Measurements from ENCODE around the gene GRID2. TPM values are rescaled to one million over a fixed set of nuclear protein-coding genes. Genes with fewer than 3 reads are reported as not detected.

GRID2 gene
- total and polyA plus RNA-seq, 4 donors, result under 0.01 to 0.02 TPM; not detected in 2

- H3K27me3 ChIP-seq (ENCODE audit: control insufficient read depth in 4 of 4, insufficient read depth in 4 of 4, low read length in 3 of 4), result no peaks in the 10 kb centered on the region
- 82% methylated on average over 1 of the region's 1 CpG for WGBS
Measured at GRCh38 chr4:93029769-93030168, 726.0 kb downstream of the GRID2 start.

GRCh38 chr4:93030670-93031069, 726.9 kb downstream of the GRID2 start:
- TF ChIP-seq HNF4A (conservative IDR thresholded peaks at IDR 0.05) (no peak), RXRA (IDR thresholded peaks at IDR 0.05) (no peak)
- no peak overlapping the region for H3K9ac ChIP-seq (ENCODE audit: low read depth in 1 of 2, low read length in 2 of 2)
- H3K27ac ChIP-seq (ENCODE audit: low read depth in 1 of 2, low read length in 2 of 2), result no peak overlapping the region
- peaks cover 0 to 3% (median 2%) of the 10 kb centered on the region in 4 donors for H3K4me1 ChIP-seq (ENCODE audit: control insufficient read depth in 4 of 4, insufficient read depth in 4 of 4, low read length in 3 of 4)
- H3K4me3 ChIP-seq (ENCODE audit: low read depth in 1 of 3, low read length in 3 of 3), result no peak overlapping the region
- WGBS, result 97% methylated on average over 3 of the region's 3 CpGs
- no peaks in the 10 kb centered on the region for H3K36me3 ChIP-seq (ENCODE audit: control insufficient read depth in 4 of 4, insufficient read depth in 3 of 4, low read depth in 1 of 4, low read length in 3 of 4)
- H3K27me3 ChIP-seq (ENCODE audit: control insufficient read depth in 4 of 4, insufficient read depth in 4 of 4, low read length in 3 of 4), result no peaks in the 10 kb centered on the region
- DNase-seq (ENCODE audit: low spot score), result no peak
- no peaks in the 10 kb centered on the region for H3K9me3 ChIP-seq (ENCODE audit: control insufficient read depth in 4 of 4, low read length in 3 of 4)

More at GRCh38 chr4:93029769-93030168, 726.0 kb downstream of the GRID2 start:
- Histone ChIP-seq H3K9ac (ENCODE audit: low read depth in 1 of 2, low read length in 2 of 2) (no peak overlapping the region), H3K4me3 (ENCODE audit: low read depth in 1 of 3, low read length in 3 of 3) (no peak overlapping the region), H3K36me3 (ENCODE audit: control insufficient read depth in 4 of 4, insufficient read depth in 3 of 4, low read depth in 1 of 4, low read length in 3 of 4) (no peaks in the 10 kb centered on the region), H3K27ac (ENCODE audit: low read depth in 1 of 2, low read length in 2 of 2) (no peak overlapping the region), H3K9me3 (ENCODE audit: control insufficient read depth in 4 of 4, low read length in 3 of 4) (no peaks in the 10 kb centered on the region), H3K4me1 (ENCODE audit: control insufficient read depth in 4 of 4, insufficient read depth in 4 of 4, low read length in 3 of 4) (peaks cover 0 to 3% (median 2%) of the 10 kb centered on the region in 4 donors)
- no peak for DNase-seq (ENCODE audit: low spot score)
- TF ChIP-seq ZBTB33 (IDR thresholded peaks at IDR 0.05) (no peak), GABPA (IDR thresholded peaks at IDR 0.05 in 1 of 2, conservative IDR thresholded peaks at IDR 0.05 in 1 of 2) (no peak), ATF3 (IDR thresholded peaks at IDR 0.05) (no peak), HNF4A (conservative IDR thresholded peaks at IDR 0.05) (no peak), FOXA2 (IDR thresholded peaks at IDR 0.05) (no peak), FOXA1 (IDR thresholded peaks at IDR 0.05) (no peak), TAF1 (conservative IDR thresholded peaks at IDR 0.05) (no peak), REST (IDR thresholded peaks at IDR 0.05) (no peak), HNF4G (IDR thresholded peaks at IDR 0.05) (no peak), MAX (IDR thresholded peaks at IDR 0.05) (no peak), RAD21 (IDR thresholded peaks at IDR 0.05) (no peak), RXRA (IDR thresholded peaks at IDR 0.05) (no peak), SP1 (IDR thresholded peaks at IDR 0.05) (no peak)

Measured in liver (tissue), 9 donors.